ENCODE results near the gene PHACTR1.

Gene PHACTR1

GRCh38 chr6:13248584-13248985, 532.0 kb downstream of the PHACTR1 start:
- DNase-seq: no peak

- DNase-seq: no peak
Measured at GRCh38 chr6:13248994-13249393, 532.4 kb downstream of the PHACTR1 start.

DNA sequence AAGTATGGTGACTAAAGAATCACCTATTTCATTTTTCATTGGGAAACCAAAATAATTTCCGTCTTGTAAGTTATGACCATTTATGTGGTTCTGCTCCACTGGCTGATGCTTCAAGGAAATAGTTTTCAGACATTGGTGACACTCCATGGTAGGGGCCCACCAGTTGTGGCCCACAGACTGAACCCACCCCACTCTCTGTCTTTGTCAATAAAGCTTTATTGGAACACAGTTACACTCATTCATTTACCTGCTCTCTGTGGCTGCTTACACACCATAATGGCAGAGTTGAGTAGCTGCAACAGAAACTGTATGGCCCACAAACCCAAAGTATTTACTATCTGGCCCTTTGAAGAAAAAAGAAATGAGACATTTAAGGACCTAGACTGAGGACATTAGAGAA, 533.2 kb downstream of the PHACTR1 start:
- DNase-seq: no peak

DNA sequence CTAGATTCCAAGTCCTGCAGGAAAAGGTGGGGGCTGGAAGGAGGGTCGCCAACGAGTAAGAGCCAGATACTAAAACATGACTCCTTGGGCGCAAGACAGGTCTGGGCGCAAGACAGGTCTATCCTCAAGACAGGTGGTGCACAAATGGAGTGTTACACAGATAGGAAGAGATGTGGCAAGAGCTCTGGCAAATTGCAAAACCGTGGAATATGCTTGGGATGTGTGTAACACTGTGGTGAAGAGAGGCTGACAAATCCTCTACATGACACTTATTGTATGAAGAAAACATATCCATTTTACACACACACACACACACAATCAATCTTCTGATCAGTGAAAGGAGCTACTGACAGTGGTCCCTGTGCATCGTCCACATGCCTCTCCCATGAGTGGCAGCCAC, 534.1 kb downstream of the PHACTR1 start:
- DNase-seq: no peak

- DNase-seq: no peak
Measured at GRCh38 chr6:13251242-13251641, 534.7 kb downstream of the PHACTR1 start.

GRCh38 chr6:13252790-13253189, 536.2 kb downstream of the PHACTR1 start:
- DNase-seq: no peak

DNA sequence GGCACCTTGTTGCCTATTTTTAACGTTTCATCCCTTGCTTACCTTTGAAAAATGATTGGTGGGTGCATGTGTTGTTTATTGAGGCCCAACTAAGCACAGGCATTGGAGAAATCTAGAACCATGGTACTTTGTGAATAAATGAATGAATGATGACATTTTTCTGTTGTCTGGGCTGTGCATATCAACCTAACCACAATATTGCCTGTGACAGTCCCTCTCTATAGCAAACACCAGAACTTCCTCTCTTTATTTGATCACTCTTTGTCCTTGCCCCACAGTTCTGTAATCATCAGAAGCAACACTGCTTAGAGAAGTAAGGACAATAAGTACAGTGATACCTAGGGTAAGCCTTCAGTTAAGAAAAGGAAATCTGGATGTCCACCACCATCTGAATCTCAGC, 536.7 kb downstream of the PHACTR1 start:
- no peak for DNase-seq

DNA sequence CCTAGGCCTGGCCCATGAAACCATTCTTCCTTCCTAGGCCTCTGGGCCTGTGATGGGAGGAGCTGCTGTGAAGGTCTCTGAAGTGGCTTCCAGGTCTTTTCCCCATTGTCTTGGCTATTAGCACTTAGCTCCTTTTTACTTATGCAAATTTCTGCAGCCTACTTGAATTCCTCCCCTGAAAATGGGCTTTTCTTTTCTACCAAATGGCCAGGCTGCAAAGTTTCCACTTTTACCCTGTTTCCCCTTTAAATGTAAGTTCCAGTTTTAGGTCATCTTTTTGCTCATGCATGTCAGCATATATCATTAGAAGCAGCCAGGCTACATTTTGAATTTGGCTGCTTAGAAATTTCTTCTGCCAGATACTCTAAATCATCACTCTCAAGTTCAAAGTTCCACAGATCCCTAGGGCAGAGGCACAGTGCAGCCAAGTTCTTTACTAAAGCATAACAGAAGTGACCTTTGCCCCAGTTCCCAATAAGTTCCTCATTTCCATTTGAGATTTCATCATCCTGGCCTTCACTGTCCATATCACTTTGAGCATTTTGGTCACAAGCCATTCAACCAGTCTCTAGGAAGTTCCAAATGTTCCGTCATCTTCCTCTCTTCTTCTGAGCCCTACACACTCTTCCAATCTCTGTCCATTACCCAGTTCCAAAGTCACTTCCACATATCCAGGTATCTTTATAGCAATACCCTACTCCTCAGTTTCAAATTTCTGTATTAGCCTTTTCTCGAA, 539.9 kb downstream of the PHACTR1 start:
- DNase-seq: no peak

DNA sequence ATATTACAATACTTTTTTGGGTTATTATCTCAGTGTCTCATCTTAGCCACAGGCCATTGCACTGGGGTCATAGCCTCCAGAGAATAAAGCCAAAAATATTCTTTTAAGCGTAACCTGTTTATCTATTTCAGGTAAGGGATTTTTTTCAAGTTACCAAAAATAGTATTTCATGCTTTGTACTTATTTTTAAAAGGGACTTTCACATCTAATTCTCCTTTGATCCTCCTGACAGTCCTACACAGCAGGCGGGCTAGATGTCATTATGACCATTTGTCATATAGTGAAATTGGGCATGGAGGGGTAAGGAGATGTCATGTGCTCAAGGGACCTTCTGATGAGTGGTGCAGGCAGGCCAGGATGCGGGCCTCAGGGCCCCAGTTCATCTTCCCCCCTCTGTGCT, 542.8 kb downstream of the PHACTR1 start:
- no peak for DNase-seq

GRCh38 chr6:13260101-13260598, 543.6 kb downstream of the PHACTR1 start:
- no peak for DNase-seq

DNA sequence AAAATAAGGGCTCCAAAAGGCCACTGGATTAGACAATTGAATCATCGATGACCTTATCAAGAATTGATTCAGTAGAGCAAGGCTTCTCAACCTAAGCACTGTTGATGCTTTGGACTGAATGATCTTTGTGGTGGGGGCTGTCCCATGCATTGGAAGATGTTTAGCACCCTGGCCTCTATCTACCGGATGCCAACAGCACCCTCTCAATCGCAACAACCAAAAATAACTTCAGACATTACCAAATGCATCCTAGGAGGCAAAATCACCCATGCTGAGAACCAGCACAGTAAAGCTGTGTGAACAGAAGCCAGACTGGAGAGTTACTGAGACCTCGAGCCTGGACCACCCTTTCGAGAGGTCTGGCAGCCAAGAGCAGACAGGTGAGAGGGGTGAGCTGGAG, 544.3 kb downstream of the PHACTR1 start:
- no peak for DNase-seq

DNA sequence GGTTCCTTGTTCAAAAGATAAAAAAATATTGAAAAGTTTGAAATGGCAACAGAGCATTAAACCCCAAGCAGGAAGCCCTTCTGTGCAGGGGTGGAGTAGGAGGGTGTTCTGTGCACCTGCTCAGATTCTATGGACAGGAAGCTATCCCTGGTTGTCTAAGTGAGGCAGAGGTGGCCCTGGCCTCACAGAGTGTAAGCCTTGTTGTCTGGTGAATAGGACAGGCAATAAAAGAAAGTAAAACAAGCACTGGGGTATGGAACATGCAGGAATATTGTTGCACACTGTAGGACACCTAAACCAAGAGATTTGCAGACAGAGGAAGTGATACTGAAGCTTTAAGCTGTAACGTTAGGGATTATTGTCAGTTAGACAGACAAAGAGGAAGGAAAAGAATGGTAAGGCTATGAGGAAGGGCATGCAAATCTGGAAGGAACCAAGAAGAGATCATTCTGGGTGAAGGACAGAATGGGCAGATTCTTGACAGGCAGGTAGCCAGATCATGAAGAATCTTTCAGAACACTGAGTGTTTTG, 545.0 kb downstream of the PHACTR1 start:
- no peak for DNase-seq

GRCh38 chr6:13262302-13263230, 546.0 kb downstream of the PHACTR1 start:
- DNase-seq: no peak

GRCh38 chr6:13263669-13264068, 547.1 kb downstream of the PHACTR1 start:
- DNase-seq: no peak

DNA sequence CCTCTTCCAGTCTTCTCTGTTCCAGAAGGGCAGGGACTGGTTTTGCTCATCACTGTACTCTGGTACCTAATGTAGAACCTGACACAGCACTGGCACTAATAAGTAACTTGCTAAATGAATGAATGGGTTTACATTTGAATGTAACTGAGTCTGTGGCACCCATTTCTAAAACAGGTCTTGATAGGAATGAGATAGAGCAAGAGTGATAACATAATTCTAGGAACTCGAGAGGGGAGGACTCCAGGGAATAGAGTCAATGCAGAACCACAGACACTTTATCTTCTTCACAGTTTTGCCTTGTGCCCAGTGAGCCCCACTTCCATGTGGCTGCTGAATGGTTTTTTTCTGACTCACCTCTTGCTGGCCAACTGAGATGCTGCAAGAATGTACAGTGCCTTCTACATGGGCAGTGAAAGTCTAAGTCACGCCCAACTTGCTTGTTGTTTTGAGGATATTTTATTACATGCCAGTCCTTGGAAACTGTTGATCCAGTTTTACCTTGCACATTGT, 550.6 kb downstream of the PHACTR1 start:
- no peak for DNase-seq

GRCh38 chr6:13268913-13269518, 552.4 kb downstream of the PHACTR1 start:
- no peak for DNase-seq

- DNase-seq: no peak
Measured at GRCh38 chr6:13272131-13273046, 555.8 kb downstream of the PHACTR1 start.

- DNase-seq: no peak
Measured at GRCh38 chr6:13273202-13273930, 556.8 kb downstream of the PHACTR1 start.

- DNase-seq: peak; percentile 64 to 69
Measured at GRCh38 chr6:13273931-13274706, 557.6 kb downstream of the PHACTR1 start.

DNA sequence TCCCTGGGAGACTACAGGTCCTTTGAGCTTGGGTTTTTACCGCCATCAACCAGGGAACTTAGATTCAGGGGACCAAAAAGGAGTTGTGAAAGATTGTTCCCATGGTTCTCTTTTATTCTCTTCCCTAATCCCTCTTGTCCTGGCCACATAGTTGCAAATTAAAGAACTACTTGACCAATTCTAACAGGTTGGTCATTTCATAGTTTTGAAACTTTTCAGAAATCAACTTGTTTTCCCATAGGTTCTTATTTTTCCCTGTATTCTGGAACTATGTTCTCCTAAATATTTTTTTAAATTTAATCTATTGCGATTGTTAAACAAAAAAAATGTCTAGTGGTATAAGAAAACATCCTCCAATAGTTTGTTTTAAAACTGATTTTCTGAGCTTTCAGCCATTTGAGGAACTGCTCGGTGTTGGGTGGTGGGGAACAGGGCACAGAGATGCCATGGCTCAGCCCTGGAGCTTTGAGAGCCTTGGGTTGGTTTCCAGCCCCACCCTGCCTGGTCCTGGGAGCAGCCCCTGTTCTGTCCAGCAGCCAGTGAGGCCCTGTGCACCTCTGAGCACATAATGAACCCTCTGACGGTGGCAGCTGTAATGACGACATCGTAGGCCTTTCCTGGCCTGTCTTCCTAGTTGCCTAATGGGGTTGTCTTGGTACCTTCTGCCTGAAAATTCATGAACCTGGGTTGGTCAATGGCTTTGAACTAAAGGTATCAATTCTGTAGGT, 558.3 kb downstream of the PHACTR1 start:
- no peak for DNase-seq

All from activated T-cell treated with anti-CD3 and anti-CD28 coated beads, Interleukin-2, amount 50 U/mL, for 48 hours (primary cell).